A549 (cell line): Measurements from ENCODE around the gene XG. TPM values are rescaled to one million over a fixed set of nuclear protein-coding genes. Genes with fewer than 3 reads are reported as not detected.

Source experiments
- ATAC-seq, 2 experiments: fragments of 200-7000 bp in 1 of 2; fragments of >200 bp in 1 of 2; cut with Nextera tagmentation in 1 of 2; cut with Tn5 transposase in 1 of 2; 3 replicates each; pipeline versions ENCODE4 v1.8.0 to v1.9.1; 2018 to 2020; ENCODE audit warnings: mild to moderate bottlenecking in 1 of 2, moderate library complexity in 1 of 2
- CTCF ChIA-PET: fragments of 300-600 bp; sonication (Branson Sonifier 250); formaldehyde crosslinking; extraction: SDS; loops from one replicate; lab custom pipeline; 2021; ENCODE audit warnings: antibody characterized with exemption, inconsistent platforms; lab: Yijun Ruan, JAX
- POLR2A ChIA-PET: fragments of 350-600 bp; formaldehyde crosslinking; extraction: SDS; loops from one replicate; lab custom pipeline; 2021; ENCODE audit warnings: antibody characterized with exemption, inconsistent platforms; lab: Yijun Ruan, JAX
- DNase-seq, 2 experiments: peaks; one replicate each; pipeline versions ENCODE4 v3.0.0 to v3.0.0-alpha.2; 2011 to 2016; ENCODE audit warnings: low read depth in 1 of 2, low spot score in 1 of 2
- FAIRE-seq: peaks from 2 replicates; lab custom pipeline; 2011; peaks lifted over from hg19 to GRCh38; lab: Jason Lieb, UNC
- H3K27ac ChIP-seq, 2 experiments: fragments of >200 bp; sonication (Bioruptor Twin); formaldehyde crosslinking; 3 replicates each; pipeline ENCODE4 v1.5.1; 2016 to 2017
- H3K4me1 ChIP-seq: fragments of >200 bp; sonication (Bioruptor Twin); formaldehyde crosslinking; 3 replicates; pipeline ENCODE4 v1.6.1; 2016
- H3K4me2 ChIP-seq: fragments of >200 bp; sonication (Bioruptor Twin); formaldehyde crosslinking; 3 replicates; pipeline ENCODE4 v1.6.1; 2016
- H3K4me3 ChIP-seq: fragments of >200 bp; sonication (Bioruptor Twin); formaldehyde crosslinking; 3 replicates; pipeline ENCODE4 v1.5.1; 2016
- H3K9me3 ChIP-seq: fragments of >200 bp; sonication (Bioruptor Twin); formaldehyde crosslinking; 3 replicates; pipeline ENCODE4 v1.6.1; 2016
- BHLHE40 ChIP-seq: IDR thresholded peaks from 2 replicates; pipeline ENCODE4 v1.6.1; 2012; ENCODE audit warnings: low read depth, low read length, inconsistent platforms
- CBX8 ChIP-seq: fragments of 200-600 bp; sonication (generic); IDR thresholded peaks from 2 replicates; pipeline ENCODE4 v1.6.1; 2016
- EHMT2 ChIP-seq: fragments of 200-600 bp; sonication (generic); IDR thresholded peaks from 2 replicates; pipeline ENCODE4 v1.6.1; 2016; ENCODE audit warnings: antibody characterized with exemption, low read depth, mild to moderate bottlenecking, moderate library complexity
- FOSB ChIP-seq: fragments of 250-450 bp; sonication (Bioruptor Pico); IDR thresholded peaks from 2 replicates; pipeline ENCODE4 v1.5.0; 2020; ENCODE audit warnings: mild to moderate bottlenecking, moderate library complexity
- FOXS1 ChIP-seq: fragments of 250-450 bp; sonication (Bioruptor Pico); IDR thresholded peaks from 2 replicates; pipeline ENCODE4 v1.5.0; 2020; ENCODE audit warnings: mild to moderate bottlenecking, moderate library complexity
- HDAC2 ChIP-seq: fragments of 200-600 bp; sonication (generic); IDR thresholded peaks from 2 replicates; pipeline ENCODE4 v1.6.1; 2016
- HOXA7 ChIP-seq: fragments of 250-450 bp; sonication (Bioruptor Pico); IDR thresholded peaks from 2 replicates; pipeline ENCODE4 v1.5.0; 2020; ENCODE audit warnings: mild to moderate bottlenecking, moderate library complexity
- HOXB13 ChIP-seq: fragments of 250-450 bp; sonication (Bioruptor Pico); IDR thresholded peaks from 2 replicates; pipeline ENCODE4 v1.5.0; 2020; ENCODE audit warnings: low read depth, mild to moderate bottlenecking, moderate library complexity
- HOXB5 ChIP-seq: fragments of 250-450 bp; sonication (Bioruptor Pico); IDR thresholded peaks from 2 replicates; pipeline ENCODE4 v1.5.0; 2020; ENCODE audit warnings: mild to moderate bottlenecking, moderate library complexity
- JUNB ChIP-seq: fragments of >200 bp; sonication (Bioruptor Twin); formaldehyde crosslinking; IDR thresholded peaks from 2 replicates; pipeline ENCODE4 v1.6.1; 2016
- KDM5A ChIP-seq: fragments of 200-600 bp; sonication (generic); IDR thresholded peaks from 2 replicates; pipeline ENCODE4 v1.6.1; 2016; ENCODE audit warnings: antibody characterized with exemption, mild to moderate bottlenecking
- MAZ ChIP-seq: fragments of 150-350 bp; IDR thresholded peaks from 2 replicates; pipeline ENCODE4 v1.6.1; 2014; ENCODE audit warnings: antibody characterized with exemption, low read depth, low read length, borderline replicate concordance
- MYC ChIP-seq: IDR thresholded peaks from 2 replicates; pipeline ENCODE4 v1.6.1; 2012; ENCODE audit warnings: mild to moderate bottlenecking, inconsistent platforms, low read length, improper control_type of control experiment, borderline replicate concordance
- NR3C1 ChIP-seq: fragments of >200 bp; sonication (Bioruptor Twin); formaldehyde crosslinking; IDR thresholded peaks from 3 replicates; pipeline ENCODE4 v1.6.1; 2017
- RAD21 ChIP-seq, 2 experiments: fragments of >200 bp in 1 of 2; sonication (Bioruptor Twin) in 1 of 2; formaldehyde crosslinking in 1 of 2; IDR thresholded peaks in 1 of 2; conservative IDR thresholded peaks in 1 of 2; 2 replicates in 1 of 2; 3 replicates in 1 of 2; pipeline ENCODE4 v1.6.1; 2012 to 2018; ENCODE audit warnings: inconsistent platforms in 1 of 2
- RARB ChIP-seq: fragments of 250-450 bp; sonication (Bioruptor Pico); IDR thresholded peaks from 2 replicates; pipeline ENCODE4 v1.8.0; 2021; ENCODE audit warnings: mild to moderate bottlenecking, moderate library complexity
- RFX5 ChIP-seq: fragments of 450-650 bp; IDR thresholded peaks from 2 replicates; pipeline ENCODE4 v1.7.1; 2014; ENCODE audit warnings: antibody characterized with exemption, mild to moderate bottlenecking, moderate library complexity
- TP53 ChIP-seq: fragments of 250-450 bp; sonication (Bioruptor Pico); IDR thresholded peaks from 2 replicates; pipeline ENCODE4 v1.5.0; 2021; ENCODE audit warnings: mild to moderate bottlenecking, moderate library complexity
- ZC3H11A ChIP-seq: fragments of 450-650 bp; IDR thresholded peaks from 2 replicates; pipeline ENCODE4 v1.6.1; 2014; ENCODE audit warnings: antibody characterized with exemption, mild to moderate bottlenecking
- ZFP36 ChIP-seq: fragments of 450-650 bp; IDR thresholded peaks from 2 replicates; pipeline ENCODE4 v1.6.1; 2014; ENCODE audit warnings: borderline replicate concordance; ENCODE audit not compliant: partially characterized antibody
- ZNF302 ChIP-seq: fragments of 250-450 bp; sonication (Bioruptor Pico); IDR thresholded peaks from 2 replicates; pipeline ENCODE4 v1.9.0; 2021; ENCODE audit warnings: inconsistent platforms, mild to moderate bottlenecking, moderate library complexity
- ZSCAN20 ChIP-seq: fragments of 250-450 bp; sonication (Bioruptor Pico); IDR thresholded peaks from 2 replicates; pipeline ENCODE4 v1.8.0; 2022; ENCODE audit warnings: mild to moderate bottlenecking, moderate library complexity
- WGBS: methylation state at CpG from one replicate; pipeline ENCODE4 v1.1.6; 2017; ENCODE audit errors: missing lambda C conversion rate; 5-methylcytosine and 5-hydroxymethylcytosine counted together
- polyA plus RNA-seq, 4 experiments: library from polyadenylated mRNA; depleted of rRNA in 3 of 4; stranded (reverse); fragments of >200 nt; fragmentation: RNase III in 1 of 4; extraction: RNeasy Plus Mini Kit Qiagen cat#74134 plus additional on column Dnase treatment in 1 of 4; gene quantifications; 2 replicates in 3 of 4; 3 replicates in 1 of 4; pipeline ENCODE4 v1.2.3, GENCODE V29; 2011 to 2017
- TF ChIP-seq, protein P1 (sequence below): fragments of 150-350 bp; IDR thresholded peaks from 2 replicates; pipeline ENCODE4 v1.6.1; 2014; ENCODE audit warnings: low read depth, mild to moderate bottlenecking, low read length
- TF ChIP-seq, protein P2 (sequence below): fragments of 450-650 bp; IDR thresholded peaks from 2 replicates; pipeline ENCODE4 v1.6.1; 2014; ENCODE audit warnings: antibody characterized with exemption
- TF ChIP-seq, protein P3 (sequence below): IDR thresholded peaks from 2 replicates; pipeline ENCODE4 v1.6.1; 2012
- TF ChIP-seq, protein P4 (sequence below): IDR thresholded peaks from 2 replicates; pipeline ENCODE4 v1.6.1; 2012
- TF ChIP-seq, protein P5 (sequence below): fragments of >200 bp; sonication (Bioruptor Twin); formaldehyde crosslinking; IDR thresholded peaks from 2 replicates; pipeline ENCODE4 v1.6.1; 2016
- TF ChIP-seq, protein P6 (sequence below): IDR thresholded peaks from 2 replicates; pipeline ENCODE4 v1.6.1; 2012; ENCODE audit warnings: low read depth, borderline replicate concordance

XG gene
- polyA plus RNA-seq, 2 of the 4 experiments (the other 2 are of a cell fraction), result 0.05 to 0.06 TPM

DNA sequence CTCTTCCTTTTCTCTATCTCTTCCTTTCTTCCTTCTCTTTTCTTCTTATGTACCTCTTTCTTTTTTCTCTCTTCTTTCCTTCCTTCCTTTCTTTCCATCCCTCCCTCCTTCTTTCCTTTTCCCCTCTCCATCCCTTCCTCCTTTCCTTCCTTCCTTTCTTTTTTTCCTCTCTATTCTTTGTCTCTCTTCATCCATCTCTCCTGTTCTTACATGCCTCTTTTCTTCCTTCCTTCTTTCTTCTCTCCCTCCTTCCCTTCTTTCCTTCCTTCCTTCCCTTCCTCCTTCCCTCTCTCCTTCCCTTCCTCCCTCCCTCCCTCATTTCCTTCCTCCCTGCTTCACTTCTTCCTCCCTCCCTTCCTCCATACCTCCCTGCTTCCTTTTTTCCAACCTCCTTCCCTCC, 19.2 kb upstream of the XG start:
- FAIRE-seq (no peak), ATAC-seq (no peak)
- POLR2A ChIA-PET, result no interaction called here
- no peak overlapping the region for H3K4me3 ChIP-seq
- no peak for TF ChIP-seq ZC3H11A
- TF ChIP-seq, protein P1, sequence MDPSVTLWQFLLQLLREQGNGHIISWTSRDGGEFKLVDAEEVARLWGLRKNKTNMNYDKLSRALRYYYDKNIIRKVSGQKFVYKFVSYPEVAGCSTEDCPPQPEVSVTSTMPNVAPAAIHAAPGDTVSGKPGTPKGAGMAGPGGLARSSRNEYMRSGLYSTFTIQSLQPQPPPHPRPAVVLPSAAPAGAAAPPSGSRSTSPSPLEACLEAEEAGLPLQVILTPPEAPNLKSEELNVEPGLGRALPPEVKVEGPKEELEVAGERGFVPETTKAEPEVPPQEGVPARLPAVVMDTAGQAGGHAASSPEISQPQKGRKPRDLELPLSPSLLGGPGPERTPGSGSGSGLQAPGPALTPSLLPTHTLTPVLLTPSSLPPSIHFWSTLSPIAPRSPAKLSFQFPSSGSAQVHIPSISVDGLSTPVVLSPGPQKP, result no peak
- TF ChIP-seq RFX5, result no peak
- TF ChIP-seq KDM5A, result no peak
- no peak for TF ChIP-seq HDAC2
- TF ChIP-seq, protein P2, sequence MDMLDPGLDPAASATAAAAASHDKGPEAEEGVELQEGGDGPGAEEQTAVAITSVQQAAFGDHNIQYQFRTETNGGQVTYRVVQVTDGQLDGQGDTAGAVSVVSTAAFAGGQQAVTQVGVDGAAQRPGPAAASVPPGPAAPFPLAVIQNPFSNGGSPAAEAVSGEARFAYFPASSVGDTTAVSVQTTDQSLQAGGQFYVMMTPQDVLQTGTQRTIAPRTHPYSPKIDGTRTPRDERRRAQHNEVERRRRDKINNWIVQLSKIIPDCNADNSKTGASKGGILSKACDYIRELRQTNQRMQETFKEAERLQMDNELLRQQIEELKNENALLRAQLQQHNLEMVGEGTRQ, result no peak
- no peak for TF ChIP-seq ZNF302 (CRISPR knock-in tag)
- TF ChIP-seq, protein P3, sequence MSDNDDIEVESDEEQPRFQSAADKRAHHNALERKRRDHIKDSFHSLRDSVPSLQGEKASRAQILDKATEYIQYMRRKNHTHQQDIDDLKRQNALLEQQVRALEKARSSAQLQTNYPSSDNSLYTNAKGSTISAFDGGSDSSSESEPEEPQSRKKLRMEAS, result no peak
- no peak for TF ChIP-seq RAD21 (conservative IDR thresholded peaks at IDR 0.05 in 1 of 2, IDR thresholded peaks at IDR 0.05 in 1 of 2)
- TF ChIP-seq RARB (CRISPR knock-in tag), result no peak
- no peak for TF ChIP-seq NR3C1
- TF ChIP-seq, protein P4, sequence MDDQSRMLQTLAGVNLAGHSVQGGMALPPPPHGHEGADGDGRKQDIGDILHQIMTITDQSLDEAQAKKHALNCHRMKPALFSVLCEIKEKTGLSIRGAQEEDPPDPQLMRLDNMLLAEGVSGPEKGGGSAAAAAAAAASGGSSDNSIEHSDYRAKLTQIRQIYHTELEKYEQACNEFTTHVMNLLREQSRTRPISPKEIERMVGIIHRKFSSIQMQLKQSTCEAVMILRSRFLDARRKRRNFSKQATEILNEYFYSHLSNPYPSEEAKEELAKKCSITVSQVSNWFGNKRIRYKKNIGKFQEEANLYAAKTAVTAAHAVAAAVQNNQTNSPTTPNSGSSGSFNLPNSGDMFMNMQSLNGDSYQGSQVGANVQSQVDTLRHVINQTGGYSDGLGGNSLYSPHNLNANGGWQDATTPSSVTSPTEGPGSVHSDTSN, result no peak
- no peak for TF ChIP-seq JUNB
- no peak for TF ChIP-seq HOXA7
- no peak for TF ChIP-seq MYC
- TF ChIP-seq ZFP36, result no peak
- no peak for TF ChIP-seq FOSB (CRISPR knock-in tag)
- TF ChIP-seq CBX8, result no peak
- TF ChIP-seq, protein P5, sequence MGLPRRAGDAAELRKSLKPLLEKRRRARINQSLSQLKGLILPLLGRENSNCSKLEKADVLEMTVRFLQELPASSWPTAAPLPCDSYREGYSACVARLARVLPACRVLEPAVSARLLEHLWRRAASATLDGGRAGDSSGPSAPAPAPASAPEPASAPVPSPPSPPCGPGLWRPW, result no peak
- no peak for TF ChIP-seq MAZ
- TF ChIP-seq, all 56 proteins: peak for 0
- Histone ChIP-seq H3K9me3 (no peaks in the 10 kb centered on the region), H3K27ac (no peak overlapping the region), H3K4me2 (no peak overlapping the region), H3K4me1 (no peaks in the 10 kb centered on the region)
- DNase-seq, result no peak
- CTCF ChIA-PET, result no interaction called here

DNA sequence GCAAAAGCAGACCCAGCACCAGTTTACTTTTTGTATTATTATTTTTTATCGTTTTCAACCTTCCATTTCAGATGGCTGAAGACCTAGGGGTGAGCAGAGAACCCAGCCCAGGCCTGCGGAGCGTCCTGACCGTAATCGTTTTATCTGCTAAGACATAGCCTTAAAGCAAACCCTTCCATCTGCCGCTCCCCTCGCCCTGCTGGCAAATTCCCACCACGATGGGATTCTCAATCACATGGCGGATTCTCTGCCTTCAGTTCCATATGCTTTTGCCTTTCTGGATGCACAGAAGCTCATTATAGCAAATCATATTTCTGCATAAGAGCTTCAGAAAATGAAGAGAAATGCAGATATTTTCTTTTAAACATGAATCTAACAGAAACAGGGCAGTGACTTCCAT, 18.6 kb upstream of the XG start:
- Histone ChIP-seq H3K4me1 (no peaks in the 10 kb centered on the region), H3K4me2 (no peak overlapping the region), H3K9me3 (no peaks in the 10 kb centered on the region), H3K27ac (no peak overlapping the region), H3K4me3 (no peak overlapping the region)
- DNase-seq (no peak), ATAC-seq (no peak), FAIRE-seq (no peak)
- CTCF ChIA-PET, result no interaction called here
- TF ChIP-seq ZFP36 (no peak), RAD21 (conservative IDR thresholded peaks at IDR 0.05 in 1 of 2, IDR thresholded peaks at IDR 0.05 in 1 of 2) (no peak), ZSCAN20 (CRISPR knock-in tag) (no peak), FOXS1 (CRISPR knock-in tag) (no peak), MAZ (no peak), HOXB13 (CRISPR knock-in tag) (no peak), BHLHE40 (no peak), TP53 (CRISPR knock-in tag) (no peak), HOXB5 (CRISPR knock-in tag) (no peak), EHMT2 (no peak)
- TF ChIP-seq, protein P6, sequence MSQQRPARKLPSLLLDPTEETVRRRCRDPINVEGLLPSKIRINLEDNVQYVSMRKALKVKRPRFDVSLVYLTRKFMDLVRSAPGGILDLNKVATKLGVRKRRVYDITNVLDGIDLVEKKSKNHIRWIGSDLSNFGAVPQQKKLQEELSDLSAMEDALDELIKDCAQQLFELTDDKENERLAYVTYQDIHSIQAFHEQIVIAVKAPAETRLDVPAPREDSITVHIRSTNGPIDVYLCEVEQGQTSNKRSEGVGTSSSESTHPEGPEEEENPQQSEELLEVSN, result no peak
- TF ChIP-seq, protein P3, result no peak
- POLR2A ChIA-PET, result no interaction called here
- 94% methylated on average over 9 of the region's 9 CpGs for WGBS
